GM12878 (cell line): Measurements from ENCODE around the gene PITPNC1. TPM values are rescaled to one million over a fixed set of nuclear protein-coding genes. Genes with fewer than 3 reads are reported as not detected.

Experiments used
- ATAC-seq: fragments of 200-7000 bp; cut with Tn5 transposase; 3 replicates; pipeline ENCODE4 v1.9.1; 2020; ENCODE audit warnings: mild to moderate bottlenecking, moderate library complexity
- BruUV-seq: library from RNA; stranded (reverse); fragments of 400-500 nt; replicated peaks from 2 replicates; lab custom pipeline; 2021; lab: Mats Ljungman, UMichigan
- CTCF ChIA-PET: fragments of 300-600 bp; sonication (Branson Sonifier 250); formaldehyde crosslinking; extraction: SDS; loops from one replicate; lab custom pipeline; 2021; ENCODE audit warnings: inconsistent platforms; lab: Yijun Ruan, JAX
- POLR2A ChIA-PET: fragments of 350-600 bp; formaldehyde crosslinking; extraction: SDS; loops from one replicate; lab custom pipeline; 2021; ENCODE audit warnings: inconsistent platforms; lab: Charles Lee
- RAD21 ChIA-PET: fragments of 300-600 bp; sonication (Branson Sonifier 250); formaldehyde crosslinking; loops from one replicate; lab custom pipeline; 2023; ENCODE audit warnings: antibody characterized with exemption; ENCODE audit not compliant: unreplicated experiment; lab: Charles Lee
- SMC1A ChIA-PET: fragments of 300-600 bp; sonication (Branson Sonifier 250); formaldehyde crosslinking; loops from one replicate; lab custom pipeline; 2023; ENCODE audit not compliant: unreplicated experiment, uncharacterized antibody; lab: Charles Lee
- DNase-seq: peaks from one replicate; pipeline ENCODE4 v3.0.0-alpha.2; 2011; ENCODE audit warnings: low read depth, low spot score
- FAIRE-seq: peaks from 3 replicates; lab custom pipeline; 2011; peaks lifted over from hg19 to GRCh38; lab: Jason Lieb, UNC
- H2AFZ ChIP-seq: 2 replicates; pipeline ENCODE4 v1.6.0; 2011; ENCODE audit warnings: low read depth, low read length, control low read depth; ENCODE audit not compliant: control insufficient read depth
- H3K27ac ChIP-seq: 2 replicates; pipeline ENCODE4 v1.5.1; 2011; ENCODE audit warnings: control low read depth; ENCODE audit not compliant: control insufficient read depth, insufficient read depth
- H3K27me3 ChIP-seq, 2 experiments: replicated peaks in 1 of 2; 2 replicates each; pipeline versions ENCODE4 v1.6.0 to v1.6.1; 2011; ENCODE audit warnings: low read length in 1 of 2; ENCODE audit not compliant: control insufficient read depth in 2 of 2, insufficient read depth in 2 of 2
- H3K36me3 ChIP-seq, 2 experiments: 2 replicates each; pipeline ENCODE4 v1.5.1; 2011; ENCODE audit warnings: low read length in 1 of 2; ENCODE audit not compliant: control insufficient read depth in 2 of 2, insufficient read depth in 2 of 2
- H3K4me1 ChIP-seq: 2 replicates; pipeline ENCODE4 v1.6.1; 2011; ENCODE audit warnings: mild to moderate bottlenecking, low read length, moderate library complexity, mixed read lengths; ENCODE audit not compliant: control insufficient read depth, insufficient read depth
- H3K4me2 ChIP-seq: 2 replicates; pipeline ENCODE4 v1.6.0; 2011; ENCODE audit warnings: control low read depth; ENCODE audit not compliant: control insufficient read depth, insufficient read depth
- H3K4me3 ChIP-seq: fragments of 200-600 bp; sonication (generic); 2 replicates; pipeline ENCODE4 v1.5.1; 2016
- H3K79me2 ChIP-seq: 2 replicates; pipeline ENCODE4 v1.6.0; 2011; ENCODE audit warnings: low read length; ENCODE audit not compliant: control insufficient read depth, insufficient read depth
- H3K9ac ChIP-seq: 2 replicates; pipeline ENCODE4 v1.8.0; 2011; ENCODE audit warnings: low read length, control low read depth, mixed read lengths; ENCODE audit not compliant: control insufficient read depth, insufficient read depth
- H3K9me3 ChIP-seq: replicated peaks from 3 replicates; pipeline ENCODE4 v1.5.1; 2011; ENCODE audit warnings: mild to moderate bottlenecking, low read length; ENCODE audit not compliant: control insufficient read depth, insufficient read depth
- H4K20me1 ChIP-seq: 2 replicates; pipeline ENCODE4 v1.6.0; 2011; ENCODE audit not compliant: control insufficient read depth, insufficient read depth
- BCL3 ChIP-seq: IDR thresholded peaks from 2 replicates; pipeline ENCODE4 v1.6.1; 2011; ENCODE audit warnings: borderline replicate concordance, low read depth, mild to moderate bottlenecking, moderate library complexity, low read length; ENCODE audit not compliant: insufficient read depth, poor library complexity, severe bottlenecking
- CBX3 ChIP-seq: fragments of 200-600 bp; sonication (generic); IDR thresholded peaks from 2 replicates; pipeline ENCODE4 v1.6.1; 2016; ENCODE audit warnings: low read depth, borderline replicate concordance
- GABPA ChIP-seq: IDR thresholded peaks from 2 replicates; pipeline ENCODE4 v1.6.1; 2014; ENCODE audit warnings: antibody characterized with exemption, low read depth, mild to moderate bottlenecking, inconsistent platforms
- HCFC1 ChIP-seq: fragments of 150-350 bp; IDR thresholded peaks from 2 replicates; pipeline ENCODE4 v1.6.1; 2014; ENCODE audit warnings: low read length
- HDAC2 ChIP-seq: fragments of 200-600 bp; sonication (generic); IDR thresholded peaks from 2 replicates; pipeline ENCODE4 v1.6.1; 2017
- HSF1 ChIP-seq: fragments of 150-350 bp; IDR thresholded peaks from 2 replicates; pipeline ENCODE4 v1.6.1; 2014; ENCODE audit warnings: mild to moderate bottlenecking, low read depth, low read length
- KDM1A ChIP-seq: fragments of 200-600 bp; sonication (generic); IDR thresholded peaks from 2 replicates; pipeline ENCODE4 v1.6.1; 2016; ENCODE audit warnings: borderline replicate concordance
- MEF2B ChIP-seq: fragments of 450-650 bp; IDR thresholded peaks from 2 replicates; pipeline ENCODE4 v1.6.1; 2018; ENCODE audit warnings: mild to moderate bottlenecking, moderate library complexity; ENCODE audit not compliant: partially characterized antibody, poor library complexity, severe bottlenecking
- MTA3 ChIP-seq: IDR thresholded peaks from 2 replicates; pipeline ENCODE4 v1.6.1; 2012; ENCODE audit warnings: low read length, inconsistent platforms, borderline replicate concordance
- PML ChIP-seq: IDR thresholded peaks from 2 replicates; pipeline ENCODE4 v1.6.1; 2012; ENCODE audit warnings: low read length, inconsistent platforms
- RFX5 ChIP-seq: IDR thresholded peaks from 2 replicates; pipeline ENCODE4 v1.6.1; 2011; ENCODE audit warnings: low read depth, low read length, improper control_type of control experiment
- RUNX3 ChIP-seq: IDR thresholded peaks from 2 replicates; pipeline ENCODE4 v1.6.1; 2012; ENCODE audit warnings: low read length, inconsistent platforms
- WRNIP1 ChIP-seq: IDR thresholded peaks from 2 replicates; pipeline ENCODE4 v1.6.1; 2011; ENCODE audit warnings: low read depth, low read length, improper control_type of control experiment, borderline replicate concordance
- ZBED1 ChIP-seq: IDR thresholded peaks from 2 replicates; pipeline ENCODE4 v1.6.1; 2016; ENCODE audit warnings: borderline replicate concordance
- ZBTB33 ChIP-seq: fragments of 450-650 bp; IDR thresholded peaks from 2 replicates; pipeline ENCODE4 v1.6.1; 2017; ENCODE audit warnings: mild to moderate bottlenecking
- WGBS: methylation state at CpG from one replicate; pipeline ENCODE4 v1.1.6; 2016; ENCODE audit warnings: low lambda C conversion rate; ENCODE audit not compliant: insufficient replicate concordance, insufficient coverage; ENCODE audit errors: missing lambda C conversion rate; 5-methylcytosine and 5-hydroxymethylcytosine counted together
- in situ Hi-C: fragments of 300-500 bp; cut with MboI; formaldehyde crosslinking; loops from 9 replicates; pipeline ENCODE4 v1.14.3; 2018; ENCODE audit warnings: mixed read lengths
- intact Hi-C: fragments of 100-400 bp; cut with micrococcal nuclease; formaldehyde crosslinking; loops from one replicate; pipeline ENCODE4 v1.14.2; 2022; ENCODE audit not compliant: unreplicated experiment
- polyA plus RNA-seq, 11 experiments: library from polyadenylated mRNA; depleted of rRNA in 4 of 11; unstranded in 6 of 11; stranded (reverse) in 5 of 11; fragments of >200 nt; fragmentation: Nextera tagmentation in 4 of 11; fragmentation: Illumina TruSeq in 1 of 11; extraction: Ambion mirVana in 4 of 11; extraction: Trizol in 1 of 11; gene quantifications; 1 replicate in 1 of 11; 2 replicates in 10 of 11; pipeline versions ENCODE4 v1.2.1 to v1.2.3, GENCODE V29; 2011 to 2016; ENCODE audit warnings: inconsistent platforms in 2 of 11, missing spikeins in 2 of 11, low read depth in 1 of 11
- total RNA-seq, 4 experiments: library from RNA; depleted of rRNA in 3 of 4; stranded (reverse); fragments of >200 nt in 3 of 4; fragmentation: Illumina TruSeq in 1 of 4; extraction: Trizol in 1 of 4; gene quantifications; 2 replicates each; pipeline versions ENCODE4 v1.2.1 to v1.2.3, GENCODE V29; 2013 to 2021

Gene PITPNC1
- total and polyA plus RNA-seq, 10 of the 15 experiments (the other 5 are each of a cell fraction or from before 2014, with no cell fraction given), result 12.2 to 62.4 (median 47.3) TPM

- POLR2A ChIA-PET, result interaction anchor here (1.1 to 1.4 kb wide), 2 partner anchors 9 to 10 kb away, joined by 3 to 6 read pairs; no protein-coding TSS in a partner anchor
- H3K4me3 ChIP-seq, result no peak overlapping the region
- RAD21 ChIA-PET, result interaction anchor here (1.3 kb wide), 1 partner anchor 60 kb away, joined by 3 read pairs; no protein-coding TSS in a partner anchor
- intact Hi-C loops (no loop called here), in situ Hi-C loops (no loop called here)
- H3K27me3 ChIP-seq, result no peaks in the 10 kb centered on the region
- WGBS, result 73% methylated on average over 8 of the region's 8 CpGs
- H3K4me1 ChIP-seq, result no peaks in the 10 kb centered on the region
- no peak for DNase-seq
- SMC1A ChIA-PET, result interaction anchor here (1.3 kb wide), 2 partner anchors 9 to 10 kb away, joined by 4 to 6 read pairs; no protein-coding TSS in a partner anchor
- no peak for ATAC-seq
- no peak overlapping the region for H3K4me2 ChIP-seq
- no peak overlapping the region for H3K9ac ChIP-seq
- no peak overlapping the region for H3K27ac ChIP-seq
- FAIRE-seq, result no peak
- BruUV-seq, result no TSS peak
- no peak overlapping the region for H2AFZ ChIP-seq
- no peaks in the 10 kb centered on the region for H3K79me2 ChIP-seq
- TF ChIP-seq CBX3 (no peak), MTA3 (no peak), PML (no peak), MEF2B (no peak), WRNIP1 (no peak), RUNX3 (no peak), HCFC1 (no peak), KDM1A (no peak), HSF1 (no peak), BCL3 (no peak), ZBED1 (no peak), RFX5 (no peak), ZBTB33 (no peak), HDAC2 (no peak), GABPA (no peak)
- no peaks in the 10 kb centered on the region for H3K9me3 ChIP-seq
- CTCF ChIA-PET, result interaction anchor here (1.1 to 1.3 kb wide), 2 partner anchors 18 to 245 kb away, joined by 3 read pairs; no protein-coding TSS in a partner anchor
- H3K36me3 ChIP-seq, result peaks cover 0 to 2% of the 10 kb centered on the region in 2 experiments; a peak in 2 of 4 replicates
- H4K20me1 ChIP-seq, result no peaks in the 10 kb centered on the region
Observed at GRCh38 chr17:67620088-67620487, 243.0 kb downstream of the PITPNC1 start.
